Small intestine (tissue), 16 donors: ENCODE results near the gene ACKR3. TPM values are rescaled to one million over a fixed set of nuclear protein-coding genes. Genes with fewer than 3 reads are reported as not detected.

ENCODE experiments used
- DNase-seq, 2 donors: peaks; one replicate each; pipeline versions ENCODE4 v3.0.0 to v3.0.0-alpha.2; 2013
- FAIRE-seq: peaks from 2 replicates; lab custom pipeline; 2012; peaks lifted over from hg19 to GRCh38; lab: Jason Lieb, UNC
- H3K27ac ChIP-seq, 3 donors: one replicate each; pipeline ENCODE4 v1.5.1; 2013; ENCODE audit warnings: low read length in 2 of 3, mild to moderate bottlenecking in 2 of 3, control low read depth in 1 of 3, inconsistent platforms in 1 of 3, low read depth in 1 of 3, moderate library complexity in 1 of 3
- H3K27me3 ChIP-seq, 3 donors: one replicate each; pipeline ENCODE4 v1.6.1; 2013; ENCODE audit warnings: low read length in 3 of 3, inconsistent platforms in 1 of 3; ENCODE audit not compliant: control insufficient read depth in 3 of 3, insufficient read depth in 3 of 3
- H3K36me3 ChIP-seq, 3 donors: one replicate each; pipeline ENCODE4 v1.6.1; 2013; ENCODE audit warnings: low read length in 3 of 3, inconsistent platforms in 1 of 3, low read depth in 1 of 3, mild to moderate bottlenecking in 1 of 3, moderate library complexity in 1 of 3; ENCODE audit not compliant: control insufficient read depth in 3 of 3, insufficient read depth in 2 of 3
- H3K4me1 ChIP-seq, 3 donors: one replicate each; pipeline ENCODE4 v1.6.1; 2013; ENCODE audit warnings: low read length in 2 of 3, inconsistent platforms in 1 of 3, low read depth in 1 of 3, mild to moderate bottlenecking in 1 of 3, moderate library complexity in 1 of 3; ENCODE audit not compliant: control insufficient read depth in 3 of 3, insufficient read depth in 2 of 3
- H3K4me3 ChIP-seq, 3 donors: one replicate each; pipeline ENCODE4 v1.5.1; 2013; ENCODE audit warnings: low read length in 3 of 3, control low read depth in 1 of 3, inconsistent platforms in 1 of 3, low read depth in 1 of 3, mild to moderate bottlenecking in 1 of 3, moderate library complexity in 1 of 3
- H3K9me3 ChIP-seq, 2 donors: one replicate each; pipeline ENCODE4 v1.6.1; 2013; ENCODE audit warnings: low read depth in 1 of 2, low read length in 1 of 2; ENCODE audit not compliant: control insufficient read depth in 2 of 2, insufficient read depth in 1 of 2
- WGBS, 3 donors: extraction: QIAGEN DNeasy Blood & Tissue Kit; methylation state at CpG; one replicate each; pipeline ENCODE4 v1.1.7; 2013; 5-methylcytosine and 5-hydroxymethylcytosine counted together
- long read RNA-seq, 10 donors: transcript quantifications; one replicate each; lab custom pipeline, GENCODE V29; 2026
- polyA plus RNA-seq, 4 donors: library from polyadenylated mRNA; stranded (reverse) in 3 of 4; unstranded in 1 of 4; fragments of 200-250 nt in 3 of 4; fragments of 120-200 nt in 1 of 4; gene quantifications; one replicate each; pipeline versions ENCODE4 v1.2.1 to v1.2.3, GENCODE V29; 2013
- donor health status: healthy with polysubstance abuse.
- donor health status: control.
- donor health status: control.
- donor health status: Bipolar disorder and iron deficiency.
- donor health status: healthy.

The ACKR3 gene
- polyA plus RNA-seq = 100 to 1,000 TPM in 1 of 4 donors, 10 to 100 TPM in 1, 1 to 10 TPM in 2; 3.8 to 101 (median 24.3) TPM
- long read RNA-seq, donor 1 = 0 reads
- long read RNA-seq, donor 2, transcript ACKR3-201 (2 exons, 2,203 nt) = major isoform, 13 of 14 reads
- long read RNA-seq, donor 2, partial matches to known transcripts = 0 of 14 reads
- long read RNA-seq, donor 2, other reads (novel, unspliced or antisense) = 0 of 14 reads
- long read RNA-seq, donor 3, transcript ACKR3-201 (2 exons, 2,203 nt) = major isoform, 13 of 31 reads
- long read RNA-seq, donor 3, partial matches to known transcripts = 18 of 31 reads
- long read RNA-seq, donor 3, other reads (novel, unspliced or antisense) = 0 of 31 reads
- long read RNA-seq, donor 4, partial matches to known transcripts = 0 of 1 reads
- long read RNA-seq, donor 4, other reads (novel, unspliced or antisense) = 0 of 1 reads
- long read RNA-seq, donor 5, transcript ACKR3-201 (2 exons, 2,203 nt) = major isoform, 5 of 5 reads
- long read RNA-seq, donor 5, partial matches to known transcripts = 0 of 5 reads
- long read RNA-seq, donor 5, other reads (novel, unspliced or antisense) = 0 of 5 reads
- long read RNA-seq, donor 6, transcript ACKR3-201 (2 exons, 2,203 nt) = major isoform, 19 of 41 reads
- long read RNA-seq, donor 6, partial matches to known transcripts = 19 of 41 reads
- long read RNA-seq, donor 6, other reads (novel, unspliced or antisense) = 0 of 41 reads
- long read RNA-seq, donor 7 = 0 reads
- long read RNA-seq, donor 8 = 0 reads
- long read RNA-seq, donor 9, partial matches to known transcripts = 0 of 5 reads
- long read RNA-seq, donor 9, other reads (novel, unspliced or antisense) = 0 of 5 reads
- long read RNA-seq, donor 10, transcript ACKR3-201 (2 exons, 2,203 nt) = major isoform, 23 of 24 reads
- long read RNA-seq, donor 10, partial matches to known transcripts = 0 of 24 reads
- long read RNA-seq, donor 10, other reads (novel, unspliced or antisense) = 0 of 24 reads

- H3K9me3 ChIP-seq = no peaks in the 10 kb centered on the region
- H3K4me1 ChIP-seq = peaks cover 0 to 60% (median 7%) of the 10 kb centered on the region in 3 donors
- FAIRE-seq (no peak), DNase-seq (peak; percentile 77 to 92)
- H3K4me3 ChIP-seq = peak within 1 kb of the TSS in 2 of 3 donors; percentile 46 to 73
- peaks cover 0 to 18% (median 0%) of the 10 kb centered on the region in 3 donors for H3K36me3 ChIP-seq
- 1 to 3% (median 1%) methylated on average over 10 of the region's 10 CpGs for WGBS, 3 donors
- H3K27ac ChIP-seq = peak within 1 kb of the TSS; percentile 88 to 95 (median 91)
- no peaks in the 10 kb centered on the region for H3K27me3 ChIP-seq
Measured at GRCh38 chr2:236569573-236569973, at the start of gene ACKR3. Gene ACKR3 (plus strand): TSS chr2:236569825. CDS start chr2:236580466, 10,641 bp downstream.

GRCh38 chr2:236521556-236521955 lies 48.1 kb upstream of the ACKR3 start:
- Histone ChIP-seq H3K4me3 (no peak overlapping the region), H3K27ac (no peak overlapping the region), H3K27me3 (no peaks in the 10 kb centered on the region), H3K4me1 (peaks cover 0 to 2% (median 0%) of the 10 kb centered on the region in 3 donors), H3K9me3 (no peaks in the 10 kb centered on the region), H3K36me3 (no peaks in the 10 kb centered on the region)
- no peak for DNase-seq
- FAIRE-seq = no peak

DNA sequence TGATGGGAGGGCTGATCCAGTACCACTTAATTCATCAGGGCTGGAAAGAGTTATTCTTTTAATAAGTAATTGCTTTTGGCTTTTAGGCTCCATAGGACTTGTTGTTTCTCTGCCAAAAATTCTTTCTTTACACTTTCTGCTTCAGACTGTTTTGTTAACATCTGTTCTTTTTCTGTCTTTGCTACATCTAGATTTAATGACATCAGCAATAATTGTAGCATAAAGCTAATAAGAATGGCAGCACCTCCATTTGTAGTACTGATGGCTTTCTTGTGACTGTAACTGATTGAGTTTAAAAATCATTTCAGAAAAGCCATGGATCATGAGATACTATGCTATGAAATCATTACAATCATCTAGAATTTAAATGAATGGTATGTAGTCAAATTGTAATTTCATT lies 46.4 kb upstream of the ACKR3 start:
- Histone ChIP-seq H3K4me3 (no peak overlapping the region), H3K9me3 (no peaks in the 10 kb centered on the region), H3K27ac (no peak overlapping the region), H3K27me3 (no peaks in the 10 kb centered on the region), H3K36me3 (no peaks in the 10 kb centered on the region), H3K4me1 (no peaks in the 10 kb centered on the region)
- DNase-seq (no peak), FAIRE-seq (no peak)

- Histone ChIP-seq H3K4me1 (no peaks in the 10 kb centered on the region), H3K4me3 (no peak overlapping the region), H3K9me3 (no peaks in the 10 kb centered on the region), H3K36me3 (no peaks in the 10 kb centered on the region), H3K27me3 (no peaks in the 10 kb centered on the region), H3K27ac (no peak overlapping the region)
- DNase-seq = no peak
- WGBS, 3 donors = 86 to 87% (median 87%) methylated on average over 8 of the region's 8 CpGs
- no peak for FAIRE-seq
Measured at GRCh38 chr2:236525411-236525997, 44.1 kb upstream of the ACKR3 start.

DNA sequence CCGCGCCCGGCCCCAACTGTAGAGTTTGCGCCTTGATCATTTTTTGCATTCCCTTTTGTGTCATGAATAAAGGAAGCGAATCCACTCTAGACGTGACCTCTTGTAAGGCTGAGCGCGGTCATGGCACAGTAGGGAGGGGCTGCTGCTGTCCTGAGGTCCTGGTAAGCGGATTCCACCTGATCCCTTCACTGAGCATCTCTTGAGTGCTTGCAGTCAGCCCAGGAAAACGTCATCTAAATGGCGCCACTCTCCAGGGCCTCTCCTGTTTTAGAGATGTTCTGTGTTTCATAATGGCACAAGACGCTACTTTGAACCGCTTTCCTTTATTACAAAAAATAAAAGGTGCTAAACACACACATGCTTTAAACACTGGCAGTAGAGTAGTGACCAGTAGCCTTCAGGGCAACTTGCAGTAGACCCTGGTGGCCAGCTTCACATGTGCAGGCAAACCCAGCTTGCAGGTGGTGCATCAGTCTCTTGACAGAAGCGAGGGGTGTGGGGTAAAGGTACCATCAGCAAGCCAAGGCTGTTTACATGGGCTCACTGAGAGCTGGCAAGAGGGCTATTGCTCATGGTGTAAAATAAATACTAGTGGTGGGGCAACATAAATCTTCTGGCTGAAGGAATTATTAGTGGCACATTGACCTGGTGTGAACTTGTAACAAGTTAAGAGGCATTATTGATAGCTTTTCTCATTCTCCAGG lies 43.0 kb upstream of the ACKR3 start:
- Histone ChIP-seq H3K4me3 (no peak overlapping the region), H3K9me3 (no peaks in the 10 kb centered on the region), H3K27me3 (no peaks in the 10 kb centered on the region), H3K36me3 (no peaks in the 10 kb centered on the region), H3K4me1 (no peaks in the 10 kb centered on the region), H3K27ac (no peak overlapping the region)
- DNase-seq (no peak), FAIRE-seq (no peak)
- 89 to 92% (median 91%) methylated on average over 14 of the region's 14 CpGs for WGBS, 3 donors

GRCh38 chr2:236527159-236527630 lies 42.4 kb upstream of the ACKR3 start:
- Histone ChIP-seq H3K9me3 (no peaks in the 10 kb centered on the region), H3K27ac (peak overlapping the region in 1 of 3 donors; percentile 51), H3K4me3 (no peak overlapping the region), H3K36me3 (no peaks in the 10 kb centered on the region), H3K4me1 (no peaks in the 10 kb centered on the region), H3K27me3 (no peaks in the 10 kb centered on the region)
- DNase-seq (no peak), FAIRE-seq (no peak)
- WGBS, 3 donors = 59 to 66% (median 65%) methylated on average over 9 of the region's 9 CpGs

GRCh38 chr2:236529606-236530005 lies 40.0 kb upstream of the ACKR3 start:
- 72 to 79% (median 78%) methylated on average over 4 of the region's 4 CpGs for WGBS, 3 donors
- FAIRE-seq = no peak

More at GRCh38 chr2:236529606-236530005, 40.0 kb upstream of the ACKR3 start:
- Histone ChIP-seq H3K27me3 (no peaks in the 10 kb centered on the region), H3K36me3 (no peaks in the 10 kb centered on the region), H3K27ac (no peak overlapping the region), H3K4me1 (no peaks in the 10 kb centered on the region), H3K9me3 (no peaks in the 10 kb centered on the region), H3K4me3 (no peak overlapping the region)
- DNase-seq = no peak
